ENCODE measurements around the gene PLXNC1.

Gene PLXNC1

GRCh38 chr12:94184995-94185719, 36.8 kb downstream of the PLXNC1 start:
- no peak for DNase-seq

GRCh38 chr12:94185801-94186200, 37.4 kb downstream of the PLXNC1 start:
- DNase-seq: no peak

- peak; percentile 84 for DNase-seq
These were observed 38.2 kb downstream of the PLXNC1 start for GRCh38 chr12:94186278-94187241.

GRCh38 chr12:94187361-94187760, 39.0 kb downstream of the PLXNC1 start:
- DNase-seq: peak; percentile 55

GRCh38 chr12:94190623-94191022, 42.2 kb downstream of the PLXNC1 start:
- no peak for DNase-seq

- DNase-seq: no peak
These were observed 42.6 kb downstream of the PLXNC1 start for GRCh38 chr12:94191023-94191422.

GRCh38 chr12:94191811-94192210, 43.4 kb downstream of the PLXNC1 start:
- no peak for DNase-seq

- DNase-seq: no peak
These were observed 44.1 kb downstream of the PLXNC1 start for GRCh38 chr12:94192506-94192905.

- DNase-seq: no peak
These were observed 44.8 kb downstream of the PLXNC1 start for GRCh38 chr12:94193168-94193567.

GRCh38 chr12:94195483-94195882, 47.1 kb downstream of the PLXNC1 start:
- no peak for DNase-seq

- DNase-seq: no peak
These were observed 50.1 kb downstream of the PLXNC1 start for GRCh38 chr12:94198469-94198868.

GRCh38 chr12:94198872-94199271, 50.5 kb downstream of the PLXNC1 start:
- DNase-seq: no peak

- no peak for DNase-seq
These were observed 51.7 kb downstream of the PLXNC1 start for GRCh38 chr12:94200069-94200468.

- no peak for DNase-seq
These were observed 52.3 kb downstream of the PLXNC1 start for GRCh38 chr12:94200695-94201094.

- DNase-seq: peak; percentile 67
These were observed 54.1 kb downstream of the PLXNC1 start for GRCh38 chr12:94202245-94203180.

GRCh38 chr12:94203181-94203546, 54.8 kb downstream of the PLXNC1 start:
- no peak for DNase-seq

- DNase-seq: no peak
These were observed 55.4 kb downstream of the PLXNC1 start for GRCh38 chr12:94203796-94204195.

- DNase-seq: no peak
These were observed 56.3 kb downstream of the PLXNC1 start for GRCh38 chr12:94204499-94205247.

- DNase-seq: no peak
These were observed 57.4 kb downstream of the PLXNC1 start for GRCh38 chr12:94205822-94206221.

- no peak for DNase-seq
These were observed 58.5 kb downstream of the PLXNC1 start for GRCh38 chr12:94206886-94207285.

GRCh38 chr12:94207467-94207848, 59.1 kb downstream of the PLXNC1 start:
- no peak for DNase-seq
